WTC11 (cell line): ENCODE data around the gene ELANE. TPM values are rescaled to one million over a fixed set of nuclear protein-coding genes. Genes with fewer than 3 reads are reported as not detected.

Source experiments
- ATAC-seq: fragments of 200-7000 bp; cut with Tn5 transposase; 2 replicates; pipeline ENCODE4 v1.10.0; 2021; ENCODE audit warnings: mild to moderate bottlenecking, moderate library complexity
- CTCF ChIA-PET: fragments of 300-600 bp; sonication (Branson Sonifier 250); formaldehyde crosslinking; loops from one replicate; lab custom pipeline; 2021; ENCODE audit warnings: antibody characterized with exemption; lab: Charles Lee
- POLR2A ChIA-PET: fragments of 350-600 bp; sonication (Branson Sonifier 250); formaldehyde crosslinking; loops from one replicate; lab custom pipeline; 2021; ENCODE audit warnings: antibody characterized with exemption; lab: Charles Lee
- DNase-seq: peaks from one replicate; pipeline ENCODE4 v3.0.0; 2021; ENCODE audit warnings: low spot score
- H3K27ac Mint-ChIP-seq: 2 replicates; pipeline ENCODE4 v1.8.0; 2021; ENCODE audit warnings: mixed read lengths
- H3K27me3 Mint-ChIP-seq: 2 replicates; pipeline ENCODE4 v1.8.0; 2021; ENCODE audit warnings: low read depth, mild to moderate bottlenecking, moderate library complexity, mixed read lengths
- H3K36me3 Mint-ChIP-seq: 2 replicates; pipeline ENCODE4 v1.8.0; 2021; ENCODE audit warnings: mixed read lengths
- H3K4me1 Mint-ChIP-seq: 2 replicates; pipeline ENCODE4 v1.8.0; 2022; ENCODE audit warnings: mixed read lengths
- H3K4me3 Mint-ChIP-seq: 2 replicates; pipeline ENCODE4 v1.8.0; 2021; ENCODE audit warnings: mild to moderate bottlenecking, moderate library complexity, mixed read lengths
- H3K9me3 Mint-ChIP-seq: 2 replicates; pipeline ENCODE4 v1.8.0; 2021; ENCODE audit warnings: mixed read lengths
- AFF4 ChIP-seq: sonication (generic); formaldehyde crosslinking; IDR thresholded peaks from 2 replicates; pipeline ENCODE4 v1.8.1; 2023; ENCODE audit warnings: mild to moderate bottlenecking, missing genetic modification reagents, borderline replicate concordance
- IRF1 ChIP-seq: sonication (generic); formaldehyde crosslinking; IDR thresholded peaks from 2 replicates; pipeline ENCODE4 v1.8.0; 2023; ENCODE audit warnings: missing genetic modification reagents
- SOX15 ChIP-seq: fragments of 250-450 bp; sonication (Bioruptor Pico); IDR thresholded peaks from 2 replicates; pipeline ENCODE4 v1.9.0; 2021; ENCODE audit warnings: mild to moderate bottlenecking
- ZBTB43 ChIP-seq: sonication (generic); formaldehyde crosslinking; IDR thresholded peaks from 2 replicates; pipeline ENCODE4 v1.8.1; 2023; ENCODE audit warnings: mild to moderate bottlenecking, missing genetic modification reagents
- ZMAT4 ChIP-seq: fragments of 250-450 bp; sonication (Bioruptor Pico); IDR thresholded peaks from 2 replicates; pipeline ENCODE4 v1.9.0; 2021; ENCODE audit warnings: mild to moderate bottlenecking
- microRNA-seq: library from miRNA; unstranded; fragments of <30 nt; microRNA quantifications from one replicate; pipeline ENCODE4 v1.2.0, GENCODE V29; 2022; ENCODE audit warnings: borderline number of aligned reads
- total RNA-seq: library from RNA; stranded (reverse); gene quantifications from 3 replicates; pipeline ENCODE4 v1.2.3, GENCODE V29; 2021

ELANE gene
- total RNA-seq, 1 experiment from 2014 or later: not detected

GRCh38 chr19:904545-904944 lies 52.4 kb downstream of the ELANE start:
- no peaks in the 10 kb centered on the region for H3K9me3 Mint-ChIP-seq
- POLR2A ChIA-PET: interaction anchor here (0.6 kb wide), 1 partner anchor 131 kb away, joined by 3 read pairs; no protein-coding TSS in a partner anchor
- ATAC-seq: no peak

More at GRCh38 chr19:904545-904944, 52.4 kb downstream of the ELANE start:
- CTCF ChIA-PET: no interaction called here
- H3K4me3 Mint-ChIP-seq: no peak overlapping the region
- peaks cover 2% of the 10 kb centered on the region; the same call in 1 of the 2 replicates for H3K4me1 Mint-ChIP-seq
- DNase-seq: no peak
- 0 out of 2 replicates have a peak, but pooled peaks cover 3% of the 10 kb centered on the region for H3K36me3 Mint-ChIP-seq
- TF ChIP-seq AFF4 (CRISPR knock-in tag) (no peak), ZMAT4 (CRISPR knock-in tag) (no peak), SOX15 (no peak), IRF1 (no peak), ZBTB43 (no peak)
- H3K27ac Mint-ChIP-seq: peak overlapping the region; percentile 21; the same call in 1 of the 2 replicates
- no peaks in the 10 kb centered on the region for H3K27me3 Mint-ChIP-seq

Small RNA genes within 50 kb of the gene (microRNA-seq; reads per million reads assigned to microRNA genes)
- gene MIR3187: 47.9 reads per million, percentile 52 among the genes with 10 or more reads in this experiment
- 21.7 reads per million, percentile 40 among the genes with 10 or more reads in this experiment for gene MIR4745

Other genes starting within 250 kb of the ELANE start
- 113 to 139 TPM (median 116 TPM) in 3 replicates for gene POLRMT, start 218.8 kb upstream of the ELANE start, total RNA-seq
- 1.4 to 1.6 TPM (median 1.6 TPM) in 3 replicates for gene FGF22, start 212.4 kb upstream of the ELANE start, total RNA-seq
- gene RNF126, start 189.1 kb upstream of the ELANE start, total RNA-seq: 66.7 to 84.4 TPM (median 68.1 TPM) in 3 replicates
- 8.7 to 12.2 TPM (median 10.1 TPM) in 3 replicates for gene FSTL3, start 175.9 kb upstream of the ELANE start, total RNA-seq
- not detected in 3 replicates for gene PRSS57, start 156.9 kb upstream of the ELANE start, total RNA-seq
- gene PALM, start 143.4 kb upstream of the ELANE start, total RNA-seq: 17.7 to 25.6 TPM (median 22.1 TPM) in 3 replicates
- 0.66 to 0.78 TPM (median 0.70 TPM) in 3 replicates for gene MISP, start 101.2 kb upstream of the ELANE start, total RNA-seq
- gene PTBP1, start 54.9 kb upstream of the ELANE start, total RNA-seq: 663 to 692 TPM (median 680 TPM) in 3 replicates
- 60.6 to 86.8 TPM (median 83.9 TPM) in 3 replicates for gene PLPPR3, start 30.3 kb upstream of the ELANE start, total RNA-seq
- gene AZU1, start 24.5 kb upstream of the ELANE start, total RNA-seq: 1.2 to 3.3 TPM (median 2.5 TPM) in 3 replicates
- gene PRTN3, start 11.3 kb upstream of the ELANE start, total RNA-seq: 0.53 to 0.82 TPM (median 0.61 TPM) in 3 replicates
- 1.7 to 2.7 TPM (median 2.5 TPM) in 3 replicates for gene CFD, start 7.4 kb downstream of the ELANE start, total RNA-seq
- 66.9 to 88.8 TPM (median 84.5 TPM) in 3 replicates for gene MED16, start 40.9 kb downstream of the ELANE start, total RNA-seq
- not detected in 3 replicates for gene RNU6-9, start 41.2 kb downstream of the ELANE start, total RNA-seq
- gene R3HDM4, start 60.9 kb downstream of the ELANE start, total RNA-seq: 85.5 to 99.5 TPM (median 88.3 TPM) in 3 replicates
- 2.9 to 4.4 TPM (median 3.6 TPM) in 3 replicates for gene KISS1R, start 65.0 kb downstream of the ELANE start, total RNA-seq
- gene ARID3A, start 73.7 kb downstream of the ELANE start, total RNA-seq: 102 to 116 TPM (median 113 TPM) in 3 replicates
- gene WDR18, start 132.0 kb downstream of the ELANE start, total RNA-seq: 140 to 147 TPM (median 146 TPM) in 3 replicates
- gene GRIN3B, start 148.1 kb downstream of the ELANE start, total RNA-seq: 1.9 to 2.5 TPM (median 2.4 TPM) in 3 replicates
- gene TMEM259, start 168.8 kb downstream of the ELANE start, total RNA-seq: 176 to 202 TPM (median 191 TPM) in 3 replicates
- not detected in 3 replicates for gene RNU6-2, start 169.2 kb downstream of the ELANE start, total RNA-seq
- 387 to 391 TPM (median 390 TPM) in 3 replicates for gene CNN2, start 174.3 kb downstream of the ELANE start, total RNA-seq
- 40.3 to 45.0 TPM (median 41.3 TPM) in 3 replicates for gene ABCA7, start 187.8 kb downstream of the ELANE start, total RNA-seq
- 40.9 to 46.4 TPM (median 44.1 TPM) in 3 replicates for gene ARHGAP45, start 214.9 kb downstream of the ELANE start, total RNA-seq
- gene POLR2E, start 243.1 kb downstream of the ELANE start, total RNA-seq: 275 to 291 TPM (median 287 TPM) in 3 replicates